ENCODE data around the gene PLXNA4.

Gene PLXNA4

DNA sequence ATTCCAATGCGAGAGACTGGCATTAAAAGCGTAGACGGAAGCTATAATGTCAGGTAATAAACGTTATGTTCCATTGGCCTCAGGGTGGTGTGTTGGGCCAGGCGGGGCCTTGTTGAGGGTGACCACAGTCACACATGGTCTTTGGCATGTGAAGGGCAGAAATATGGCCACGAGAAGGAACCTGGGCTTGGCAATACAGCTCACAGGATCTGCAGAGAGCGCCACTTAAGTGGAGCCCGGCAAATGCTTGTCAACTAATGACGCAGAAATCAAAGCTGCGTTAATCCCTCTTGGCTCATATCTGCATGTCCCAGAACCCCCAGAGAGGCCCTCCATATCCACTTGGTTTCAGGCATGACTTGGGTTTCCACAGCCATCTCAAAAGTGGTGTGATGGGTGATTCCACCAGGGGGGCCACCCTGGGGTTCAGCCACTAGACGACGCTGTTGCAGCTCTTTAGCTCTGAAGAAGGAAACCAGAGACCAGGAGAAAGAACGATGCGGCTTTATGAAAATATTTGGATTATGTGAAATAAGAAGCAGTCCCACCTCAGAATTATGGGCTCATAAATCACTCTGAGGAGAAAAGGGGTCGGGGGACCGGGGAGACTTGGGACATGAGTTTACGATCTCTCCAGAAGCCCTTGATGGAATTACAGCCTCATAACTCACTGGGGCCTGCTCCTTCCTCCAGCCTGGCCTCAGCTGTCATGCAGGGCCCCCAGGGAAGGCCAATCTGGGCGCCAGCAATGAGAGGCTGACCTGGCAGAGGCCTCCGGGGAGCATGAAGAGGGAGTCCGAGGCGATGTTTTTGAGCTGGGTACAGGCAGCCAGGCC is 462.5 kb downstream of the PLXNA4 start (continued):
- no peak for TF ChIP-seq PATZ1 (tag by site-specific recombination; IDR thresholded peaks at IDR 0.05)
- TF ChIP-seq GLI2 (tag by site-specific recombination; IDR thresholded peaks at IDR 0.05; ENCODE audit: borderline replicate concordance, low read depth), result no peak
- TF ChIP-seq ZNF777 (tag by site-specific recombination; IDR thresholded peaks at IDR 0.05; ENCODE audit: borderline replicate concordance), result no peak
- TF ChIP-seq, protein P1, sequence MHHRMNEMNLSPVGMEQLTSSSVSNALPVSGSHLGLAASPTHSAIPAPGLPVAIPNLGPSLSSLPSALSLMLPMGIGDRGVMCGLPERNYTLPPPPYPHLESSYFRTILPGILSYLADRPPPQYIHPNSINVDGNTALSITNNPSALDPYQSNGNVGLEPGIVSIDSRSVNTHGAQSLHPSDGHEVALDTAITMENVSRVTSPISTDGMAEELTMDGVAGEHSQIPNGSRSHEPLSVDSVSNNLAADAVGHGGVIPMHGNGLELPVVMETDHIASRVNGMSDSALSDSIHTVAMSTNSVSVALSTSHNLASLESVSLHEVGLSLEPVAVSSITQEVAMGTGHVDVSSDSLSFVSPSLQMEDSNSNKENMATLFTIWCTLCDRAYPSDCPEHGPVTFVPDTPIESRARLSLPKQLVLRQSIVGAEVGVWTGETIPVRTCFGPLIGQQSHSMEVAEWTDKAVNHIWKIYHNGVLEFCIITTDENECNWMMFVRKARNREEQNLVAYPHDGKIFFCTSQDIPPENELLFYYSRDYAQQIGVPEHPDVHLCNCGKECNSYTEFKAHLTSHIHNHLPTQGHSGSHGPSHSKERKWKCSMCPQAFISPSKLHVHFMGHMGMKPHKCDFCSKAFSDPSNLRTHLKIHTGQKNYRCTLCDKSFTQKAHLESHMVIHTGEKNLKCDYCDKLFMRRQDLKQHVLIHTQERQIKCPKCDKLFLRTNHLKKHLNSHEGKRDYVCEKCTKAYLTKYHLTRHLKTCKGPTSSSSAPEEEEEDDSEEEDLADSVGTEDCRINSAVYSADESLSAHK (tag by site-specific recombination; IDR thresholded peaks at IDR 0.05), result no peak
- peak; percentile 46; the same call in 1 of the 2 replicates for TF ChIP-seq OSR2 (tag by site-specific recombination; IDR thresholded peaks at IDR 0.05)
- TF ChIP-seq ZNF76 (tag by site-specific recombination; IDR thresholded peaks at IDR 0.05; ENCODE audit: borderline replicate concordance, low read depth), result no peak
- TF ChIP-seq ZNF426 (tag by site-specific recombination; IDR thresholded peaks at IDR 0.05), result no peak
- TF ChIP-seq SALL2 (tag by site-specific recombination; IDR thresholded peaks at IDR 0.05; ENCODE audit: borderline replicate concordance), result no peak
- peak; percentile 39 for TF ChIP-seq ZNF585B (tag by site-specific recombination; IDR thresholded peaks at IDR 0.05)
- no peak for TF ChIP-seq ZNF23 (tag by site-specific recombination; IDR thresholded peaks at IDR 0.05; ENCODE audit: borderline replicate concordance)
- peak; percentile 34; the same call in 1 of the 2 replicates for TF ChIP-seq ZBTB17 (tag by site-specific recombination; IDR thresholded peaks at IDR 0.05)

- ChIA-PET CTCF (interaction anchor here (0.5 to 0.7 kb wide), 2 partner anchors 33 to 228 kb away, joined by 3 to 5 read pairs; no protein-coding TSS in a partner anchor), POLR2A (interaction anchor here (0.6 kb wide), 1 partner anchor 659 kb away, joined by 7 read pairs; no protein-coding TSS in a partner anchor)
- H3K9me3 ChIP-seq (ENCODE audit: control insufficient read depth, insufficient read depth, low read depth, low read length), result no peaks in the 10 kb centered on the region
- H3K4me3 ChIP-seq (ENCODE audit: low read depth, low read length), result no peak overlapping the region
- no peaks in the 10 kb centered on the region for H3K36me3 ChIP-seq (ENCODE audit: control insufficient read depth in 2 of 2, insufficient read depth in 1 of 2, low read length in 2 of 2)
- H3K4me1 ChIP-seq (ENCODE audit: control insufficient read depth, insufficient read depth, low read length), result peaks cover 5% of the 10 kb centered on the region
- no peak overlapping the region for H3K27ac ChIP-seq (ENCODE audit: extremely low read depth, low read depth, low read length)
- TF ChIP-seq KLF7 (tag by site-specific recombination; IDR thresholded peaks at IDR 0.05; ENCODE audit: borderline replicate concordance) (no peak), MEIS1 (CRISPR knock-in tag; IDR thresholded peaks at IDR 0.05; ENCODE audit: borderline replicate concordance) (no peak), ZFP41 (tag by site-specific recombination; IDR thresholded peaks at IDR 0.05; ENCODE audit: borderline replicate concordance) (no peak), ZNF692 (tag by site-specific recombination; IDR thresholded peaks at IDR 0.05) (no peak), GLI4 (tag by site-specific recombination; IDR thresholded peaks at IDR 0.05) (no peak), ZNF548 (tag by site-specific recombination; IDR thresholded peaks at IDR 0.05) (no peak), ZNF792 (tag by site-specific recombination; IDR thresholded peaks at IDR 0.05) (no peak), ZNF843 (tag by site-specific recombination; IDR thresholded peaks at IDR 0.05) (no peak), ZNF223 (tag by site-specific recombination; IDR thresholded peaks at IDR 0.05) (no peak), ZNF169 (tag by site-specific recombination; IDR thresholded peaks at IDR 0.05) (no peak), MZF1 (tag by site-specific recombination; IDR thresholded peaks at IDR 0.05; ENCODE audit: borderline replicate concordance) (no peak), KLF8 (tag by site-specific recombination; IDR thresholded peaks at IDR 0.05) (no peak), ZNF707 (tag by site-specific recombination; IDR thresholded peaks at IDR 0.05) (no peak), ZNF621 (tag by site-specific recombination; IDR thresholded peaks at IDR 0.05) (no peak), ELK4 (IDR thresholded peaks at IDR 0.05; ENCODE audit: borderline replicate concordance, low read depth, low read length) (no peak), ZNF23 (tag by site-specific recombination; IDR thresholded peaks at IDR 0.05; ENCODE audit: borderline replicate concordance) (no peak)
Measured at GRCh38 chr7:132112657-132113056, 463.6 kb downstream of the PLXNA4 start.

All from HEK293 (cell line).